GM12878 (cell line): ENCODE data around the gene GIMAP4.

Source experiments
- HDAC2 ChIP-seq: fragments of 200-600 bp; sonication (generic); IDR thresholded peaks from 2 replicates; pipeline ENCODE4 v1.6.1; 2017
- MLLT1 ChIP-seq: fragments of 450-650 bp; IDR thresholded peaks from 2 replicates; pipeline ENCODE4 v1.6.1; 2016; ENCODE audit warnings: mild to moderate bottlenecking
- NRF1 ChIP-seq: conservative IDR thresholded peaks from 2 replicates; pipeline ENCODE4 v1.6.1; 2011; ENCODE audit warnings: mild to moderate bottlenecking, low read depth, low read length, improper control_type of control experiment
- RAD21 ChIP-seq: IDR thresholded peaks from 2 replicates; pipeline ENCODE4 v1.6.1; 2011; ENCODE audit warnings: mild to moderate bottlenecking, low read depth, low read length, moderate library complexity; ENCODE audit not compliant: insufficient read depth
- REST ChIP-seq: IDR thresholded peaks from 2 replicates; pipeline ENCODE4 v1.6.1; 2012; ENCODE audit warnings: mild to moderate bottlenecking, low read depth, low read length
- SIN3A ChIP-seq: IDR thresholded peaks from 2 replicates; pipeline ENCODE4 v1.6.1; 2012; ENCODE audit warnings: low read depth, low read length, improper control_type of control experiment
- STAT3 ChIP-seq: IDR thresholded peaks from 2 replicates; pipeline ENCODE4 v1.6.1; 2011; ENCODE audit warnings: low read depth, low read length, improper control_type of control experiment
- TBL1XR1 ChIP-seq: IDR thresholded peaks from 2 replicates; pipeline ENCODE4 v1.6.1; 2012; ENCODE audit warnings: low read depth, low read length, improper control_type of control experiment
- ZBTB33 ChIP-seq: fragments of 450-650 bp; IDR thresholded peaks from 2 replicates; pipeline ENCODE4 v1.6.1; 2017; ENCODE audit warnings: mild to moderate bottlenecking

GRCh38 chr7:150613880-150614279, 46.7 kb downstream of the GIMAP4 start:
- TF ChIP-seq NRF1 (no peak), REST (no peak), ZBTB33 (no peak), MLLT1 (no peak), SIN3A (no peak), STAT3 (no peak), RAD21 (no peak), TBL1XR1 (no peak), HDAC2 (no peak)
